Brain microvascular endothelial cell (primary cell): ENCODE measurements around the gene SPRING1.

ENCODE experiments used
- DNase-seq: peaks from one replicate; pipeline ENCODE4 v3.0.0-alpha.2; 2020
- H3K27ac ChIP-seq: fragments of 250-450 bp; sonication (Bioruptor Pico); 2 replicates; pipeline ENCODE4 v1.5.1; 2020; ENCODE audit warnings: mild to moderate bottlenecking, moderate library complexity
- H3K27me3 ChIP-seq: fragments of 250-450 bp; sonication (Bioruptor Pico); replicated peaks from 2 replicates; pipeline ENCODE4 v1.5.1; 2020; ENCODE audit warnings: mild to moderate bottlenecking
- H3K36me3 ChIP-seq: fragments of 250-450 bp; sonication (Bioruptor Pico); replicated peaks from 2 replicates; pipeline ENCODE4 v1.5.1; 2020; ENCODE audit warnings: mild to moderate bottlenecking
- H3K4me3 ChIP-seq: 2 replicates; pipeline ENCODE4 v1.5.1; 2011; ENCODE audit warnings: low read depth, mild to moderate bottlenecking, control low read depth, low read length, moderate library complexity
- CTCF ChIP-seq: IDR thresholded peaks from 2 replicates; pipeline ENCODE4 v1.5.1; 2011; ENCODE audit warnings: low read depth, mild to moderate bottlenecking, moderate library complexity, low read length, control low read depth, inconsistent platforms; ENCODE audit errors: missing control alignments
- in situ Hi-C: cut with HindIII; loops from 2 replicates; pipeline ENCODE4 v1.10.0; 2017; ENCODE audit warnings: low sequenced_read_pairs, low pct_ligation_motif_present

SPRING1 gene

GRCh38 chr12:116694653-116695463, 43.0 kb downstream of the SPRING1 start:
- Histone ChIP-seq H3K27ac (no peak overlapping the region), H3K27me3 (peaks cover 20% of the 10 kb centered on the region), H3K4me3 (no peak overlapping the region), H3K36me3 (no peaks in the 10 kb centered on the region)
- DNase-seq, result no peak
- in situ Hi-C loops, result no loop called here
- TF ChIP-seq CTCF, result no peak

- no peak for TF ChIP-seq CTCF
- in situ Hi-C loops, result no loop called here
- Histone ChIP-seq H3K27me3 (peaks cover 20% of the 10 kb centered on the region), H3K27ac (no peak overlapping the region), H3K36me3 (no peaks in the 10 kb centered on the region), H3K4me3 (peak overlapping the region; percentile 5)
- no peak for DNase-seq
Measured at GRCh38 chr12:116693286-116694227, 44.3 kb downstream of the SPRING1 start.

- Histone ChIP-seq H3K27ac (no peak overlapping the region), H3K4me3 (no peak overlapping the region), H3K36me3 (no peaks in the 10 kb centered on the region), H3K27me3 (peaks cover 20% of the 10 kb centered on the region)
- no peak for TF ChIP-seq CTCF
- DNase-seq, result no peak
- in situ Hi-C loops, result no loop called here
Measured at GRCh38 chr12:116692605-116693004, 45.3 kb downstream of the SPRING1 start.

GRCh38 chr12:116691636-116692035, 46.2 kb downstream of the SPRING1 start:
- Histone ChIP-seq H3K4me3 (no peak overlapping the region), H3K27me3 (peaks cover 20% of the 10 kb centered on the region), H3K36me3 (no peaks in the 10 kb centered on the region), H3K27ac (no peak overlapping the region)
- in situ Hi-C loops, result no loop called here
- no peak for DNase-seq
- no peak for TF ChIP-seq CTCF

GRCh38 chr12:116691205-116691604, 46.7 kb downstream of the SPRING1 start:
- TF ChIP-seq CTCF, result no peak
- Histone ChIP-seq H3K36me3 (no peaks in the 10 kb centered on the region), H3K27ac (no peak overlapping the region), H3K4me3 (no peak overlapping the region), H3K27me3 (peaks cover 20% of the 10 kb centered on the region)
- no peak for DNase-seq
- in situ Hi-C loops, result no loop called here
